ENCODE data around the gene ARL8B.

The ARL8B gene

GRCh38 chr3:5202222-5202621 lies 80.1 kb downstream of the ARL8B start:
- DNase-seq (ENCODE audit: insufficient read length) (no peak), FAIRE-seq (no peak)
- no peak for TF ChIP-seq POLR2A (IDR thresholded peaks at IDR 0.05; ENCODE audit: low read depth, low read length)
- no peak for TF ChIP-seq TAF1 (IDR thresholded peaks at IDR 0.05; ENCODE audit: borderline replicate concordance, low read depth, low read length)
- TF ChIP-seq POLR2AphosphoS5 (IDR thresholded peaks at IDR 0.05; ENCODE audit: low read depth, low read length) = no peak

GRCh38 chr3:5205165-5205941 lies 83.3 kb downstream of the ARL8B start:
- FAIRE-seq (peak; percentile 96), DNase-seq (ENCODE audit: insufficient read length) (no peak)
- TF ChIP-seq TAF1 (IDR thresholded peaks at IDR 0.05; ENCODE audit: borderline replicate concordance, low read depth, low read length) (peak; percentile 36; the same call in 1 of the 2 replicates), POLR2A (IDR thresholded peaks at IDR 0.05; ENCODE audit: low read depth, low read length) (no peak), POLR2AphosphoS5 (IDR thresholded peaks at IDR 0.05; ENCODE audit: low read depth, low read length) (peak; percentile 62)

GRCh38 chr3:5210926-5211325 lies 88.8 kb downstream of the ARL8B start:
- TF ChIP-seq POLR2A (IDR thresholded peaks at IDR 0.05; ENCODE audit: low read depth, low read length) = no peak
- no peak for TF ChIP-seq TAF1 (IDR thresholded peaks at IDR 0.05; ENCODE audit: borderline replicate concordance, low read depth, low read length)
- TF ChIP-seq POLR2AphosphoS5 (IDR thresholded peaks at IDR 0.05; ENCODE audit: low read depth, low read length) = no peak
- FAIRE-seq = no peak
- DNase-seq (ENCODE audit: insufficient read length) = no peak

- no peak for TF ChIP-seq TAF1 (IDR thresholded peaks at IDR 0.05; ENCODE audit: borderline replicate concordance, low read depth, low read length)
- TF ChIP-seq POLR2AphosphoS5 (IDR thresholded peaks at IDR 0.05; ENCODE audit: low read depth, low read length) = no peak
- TF ChIP-seq POLR2A (IDR thresholded peaks at IDR 0.05; ENCODE audit: low read depth, low read length) = no peak
- DNase-seq (ENCODE audit: insufficient read length) (no peak), FAIRE-seq (no peak)
Measured at GRCh38 chr3:5212628-5213573, 90.8 kb downstream of the ARL8B start.

- FAIRE-seq (no peak), DNase-seq (ENCODE audit: insufficient read length) (no peak)
- TF ChIP-seq POLR2A (IDR thresholded peaks at IDR 0.05; ENCODE audit: low read depth, low read length) (no peak), TAF1 (IDR thresholded peaks at IDR 0.05; ENCODE audit: borderline replicate concordance, low read depth, low read length) (no peak), POLR2AphosphoS5 (IDR thresholded peaks at IDR 0.05; ENCODE audit: low read depth, low read length) (0 out of 2 replicates have a peak, but pooled peaks have one; percentile 47)
Measured at GRCh38 chr3:5213574-5213966, 91.5 kb downstream of the ARL8B start.

- TF ChIP-seq POLR2AphosphoS5 (IDR thresholded peaks at IDR 0.05; ENCODE audit: low read depth, low read length) (no peak), TAF1 (IDR thresholded peaks at IDR 0.05; ENCODE audit: borderline replicate concordance, low read depth, low read length) (no peak), POLR2A (IDR thresholded peaks at IDR 0.05; ENCODE audit: low read depth, low read length) (no peak)
- DNase-seq (ENCODE audit: insufficient read length) (no peak), FAIRE-seq (no peak)
Measured at GRCh38 chr3:5214352-5214751, 92.3 kb downstream of the ARL8B start.

- DNase-seq (ENCODE audit: insufficient read length) (no peak), FAIRE-seq (no peak)
- TF ChIP-seq POLR2A (IDR thresholded peaks at IDR 0.05; ENCODE audit: low read depth, low read length) = peak; percentile 34; the same call in 1 of the 2 replicates
- no peak; the same call in 1 of the 2 replicates for TF ChIP-seq POLR2AphosphoS5 (IDR thresholded peaks at IDR 0.05; ENCODE audit: low read depth, low read length)
- no peak for TF ChIP-seq TAF1 (IDR thresholded peaks at IDR 0.05; ENCODE audit: borderline replicate concordance, low read depth, low read length)
Measured at GRCh38 chr3:5217824-5218595, 95.9 kb downstream of the ARL8B start.

GRCh38 chr3:5218815-5219214 lies 96.7 kb downstream of the ARL8B start:
- DNase-seq (ENCODE audit: insufficient read length) (no peak), FAIRE-seq (no peak)
- TF ChIP-seq TAF1 (IDR thresholded peaks at IDR 0.05; ENCODE audit: borderline replicate concordance, low read depth, low read length) (no peak), POLR2A (IDR thresholded peaks at IDR 0.05; ENCODE audit: low read depth, low read length) (no peak), POLR2AphosphoS5 (IDR thresholded peaks at IDR 0.05; ENCODE audit: low read depth, low read length) (no peak)

GRCh38 chr3:5219216-5219615 lies 97.1 kb downstream of the ARL8B start:
- FAIRE-seq (no peak), DNase-seq (ENCODE audit: insufficient read length) (no peak)
- TF ChIP-seq POLR2A (IDR thresholded peaks at IDR 0.05; ENCODE audit: low read depth, low read length) (no peak), TAF1 (IDR thresholded peaks at IDR 0.05; ENCODE audit: borderline replicate concordance, low read depth, low read length) (no peak), POLR2AphosphoS5 (IDR thresholded peaks at IDR 0.05; ENCODE audit: low read depth, low read length) (no peak)

- FAIRE-seq = no peak
- no peak for DNase-seq (ENCODE audit: insufficient read length)
- TF ChIP-seq POLR2A (IDR thresholded peaks at IDR 0.05; ENCODE audit: low read depth, low read length) = peak; percentile 52; the same call in 1 of the 2 replicates
- TF ChIP-seq TAF1 (IDR thresholded peaks at IDR 0.05; ENCODE audit: borderline replicate concordance, low read depth, low read length) = no peak
Measured at GRCh38 chr3:5220193-5220592, 98.1 kb downstream of the ARL8B start.
